Ascending aorta (tissue), 2 donors: ENCODE results near the gene FAM107B. TPM values are rescaled to one million over a fixed set of nuclear protein-coding genes. Genes with fewer than 3 reads are reported as not detected.
"Not testable (repeated sequence)": the region's sequence is repeated elsewhere in the genome, so short reads cannot be mapped to it uniquely, and the experiment has no call there.

Experiments
- DNase-seq, 2 donors: peaks; one replicate each; pipeline ENCODE4 v3.0.0-alpha.2; 2019; ENCODE audit warnings: low spot score in 2 of 2
- H3K27ac ChIP-seq, 2 donors: fragments of 200-600 bp; sonication (generic); one replicate each; pipeline ENCODE4 v1.5.1; 2016 to 2017; ENCODE audit warnings: mild to moderate bottlenecking in 1 of 2
- H3K27me3 ChIP-seq: fragments of 200-600 bp; sonication (generic); one replicate; pipeline ENCODE4 v1.5.1; 2017
- H3K36me3 ChIP-seq, 2 donors: fragments of 200-600 bp; sonication (generic); one replicate each; pipeline ENCODE4 v1.5.1; 2016
- H3K4me1 ChIP-seq, 2 donors: fragments of 200-600 bp; sonication (generic); one replicate each; pipeline ENCODE4 v1.5.1; 2016 to 2017; ENCODE audit warnings: mild to moderate bottlenecking in 1 of 2
- H3K4me3 ChIP-seq, 2 donors: fragments of 200-600 bp; sonication (generic); one replicate each; pipeline ENCODE4 v1.5.1; 2016 to 2017; ENCODE audit warnings: mild to moderate bottlenecking in 1 of 2
- H3K9me3 ChIP-seq, 2 donors: fragments of 200-600 bp; sonication (generic); one replicate each; pipeline ENCODE4 v1.5.1; 2016
- intact Hi-C: fragments of 100-400 bp; cut with DNase I; formaldehyde crosslinking; loops from one replicate; pipeline ENCODE4 v1.15.1; 2023
- total RNA-seq: library from RNA; depleted of rRNA; stranded (reverse); fragments of >200 nt; gene quantifications from one replicate; pipeline ENCODE4 v1.1.0, GENCODE V29; 2016
- TF ChIP-seq, protein P1 (sequence below), 3 experiments: fragments of 200-600 bp in 2 of 3; fragments of 450-650 bp in 1 of 3; sonication (generic) in 2 of 3; IDR thresholded peaks; one replicate each; pipeline ENCODE4 v1.5.1; 2016 to 2019; ENCODE audit warnings: antibody characterized with exemption in 3 of 3, mild to moderate bottlenecking in 1 of 3, moderate library complexity in 1 of 3

The FAM107B gene
- total RNA-seq, 1 donor from 2014 or later, result 3.7 TPM

DNA sequence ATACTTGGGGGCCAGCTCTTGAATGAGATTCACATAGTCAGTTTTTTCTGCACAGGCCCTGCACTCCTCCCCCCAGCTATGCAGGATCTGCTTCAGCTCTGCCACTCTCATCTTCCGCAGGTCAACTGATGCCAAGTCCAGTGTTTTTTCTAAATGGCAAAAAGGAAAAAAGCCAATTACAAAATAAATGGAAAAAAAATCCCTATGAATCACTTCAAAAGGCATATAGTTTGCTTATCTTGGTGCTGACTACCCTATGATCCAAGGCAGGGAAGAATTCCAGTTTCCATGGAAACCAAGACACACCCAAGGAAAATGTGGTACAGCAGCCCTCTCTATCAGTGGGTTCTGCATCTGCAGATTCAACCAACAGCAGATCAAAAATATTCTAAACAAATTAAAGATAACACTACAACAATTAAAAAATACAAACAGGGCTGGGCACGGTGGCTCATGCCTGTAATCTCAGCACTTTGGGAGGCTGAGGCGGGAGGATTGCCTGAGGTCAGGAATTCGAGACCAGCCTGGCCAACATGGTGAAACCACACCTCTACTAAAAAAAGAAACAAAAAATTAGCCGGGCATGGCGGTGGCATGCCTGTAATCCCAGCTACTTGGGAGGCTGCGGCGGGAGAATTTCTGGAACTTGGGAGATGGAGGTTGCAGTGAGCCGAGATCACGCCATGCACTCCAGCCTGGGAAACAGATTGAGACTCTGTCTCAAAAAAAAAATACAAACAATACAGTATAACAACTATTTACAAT is 45.5 kb upstream of the FAM107B start:
- H3K9me3 ChIP-seq, result no peaks in the 10 kb centered on the region
- H3K4me3 ChIP-seq, result no peak overlapping the region
- no peak for DNase-seq
- peaks cover 0 to 3% of the 10 kb centered on the region in 2 donors for H3K4me1 ChIP-seq
- intact Hi-C loops, result loop anchor here (5.0 kb wide), 2 partner anchors 68 to 283 kb away; no protein-coding TSS in a partner anchor
- TF ChIP-seq, protein P1, sequence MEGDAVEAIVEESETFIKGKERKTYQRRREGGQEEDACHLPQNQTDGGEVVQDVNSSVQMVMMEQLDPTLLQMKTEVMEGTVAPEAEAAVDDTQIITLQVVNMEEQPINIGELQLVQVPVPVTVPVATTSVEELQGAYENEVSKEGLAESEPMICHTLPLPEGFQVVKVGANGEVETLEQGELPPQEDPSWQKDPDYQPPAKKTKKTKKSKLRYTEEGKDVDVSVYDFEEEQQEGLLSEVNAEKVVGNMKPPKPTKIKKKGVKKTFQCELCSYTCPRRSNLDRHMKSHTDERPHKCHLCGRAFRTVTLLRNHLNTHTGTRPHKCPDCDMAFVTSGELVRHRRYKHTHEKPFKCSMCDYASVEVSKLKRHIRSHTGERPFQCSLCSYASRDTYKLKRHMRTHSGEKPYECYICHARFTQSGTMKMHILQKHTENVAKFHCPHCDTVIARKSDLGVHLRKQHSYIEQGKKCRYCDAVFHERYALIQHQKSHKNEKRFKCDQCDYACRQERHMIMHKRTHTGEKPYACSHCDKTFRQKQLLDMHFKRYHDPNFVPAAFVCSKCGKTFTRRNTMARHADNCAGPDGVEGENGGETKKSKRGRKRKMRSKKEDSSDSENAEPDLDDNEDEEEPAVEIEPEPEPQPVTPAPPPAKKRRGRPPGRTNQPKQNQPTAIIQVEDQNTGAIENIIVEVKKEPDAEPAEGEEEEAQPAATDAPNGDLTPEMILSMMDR (IDR thresholded peaks at IDR 0.05), result peak in 1 of 3 experiments; percentile 15
- H3K27me3 ChIP-seq, result no peaks in the 10 kb centered on the region
- no peaks in the 10 kb centered on the region for H3K36me3 ChIP-seq
- no peak overlapping the region for H3K27ac ChIP-seq

DNA sequence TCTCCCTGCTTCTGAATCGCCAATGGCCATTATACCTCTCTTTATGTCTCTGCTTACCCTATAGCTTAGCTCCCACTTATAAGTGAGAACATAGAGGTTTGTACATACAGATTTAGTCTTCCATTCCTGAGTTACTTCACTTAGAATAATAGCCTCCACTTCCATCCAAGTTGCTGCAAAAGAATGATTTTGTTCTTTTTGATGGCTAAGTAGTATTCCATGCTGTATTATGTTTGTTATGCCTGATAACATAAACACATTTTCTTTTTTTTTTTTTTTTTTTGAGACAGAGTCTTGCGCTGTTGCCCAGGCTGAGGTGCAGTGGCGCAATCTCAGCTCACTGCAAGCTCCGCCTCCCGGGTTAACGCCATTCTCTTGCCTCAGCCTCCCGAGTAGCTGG is 42.0 kb upstream of the FAM107B start:
- DNase-seq, H3K36me3 ChIP-seq, H3K27me3 ChIP-seq, H3K4me3 ChIP-seq, H3K4me1 ChIP-seq, intact Hi-C loops, H3K27ac ChIP-seq, H3K9me3 ChIP-seq: not testable (repeated sequence)

DNA sequence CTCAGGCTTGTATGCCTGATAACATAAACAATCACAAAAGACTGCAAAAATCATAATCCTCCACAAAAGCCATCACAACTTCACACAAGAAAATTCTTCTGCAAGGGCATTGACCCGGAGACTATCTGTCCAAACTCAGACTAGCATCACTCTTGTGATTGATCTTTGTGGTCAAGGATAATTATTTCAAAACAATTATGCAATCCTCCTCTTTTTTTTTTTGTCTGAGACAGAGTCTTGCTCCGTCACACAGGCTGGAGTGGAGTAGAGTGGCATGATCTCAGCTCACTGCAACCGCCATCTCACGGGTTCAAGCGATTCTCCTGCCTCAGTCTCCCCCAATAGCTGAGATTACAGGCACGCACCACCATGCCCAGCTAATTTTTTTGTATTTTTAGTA is 41.0 kb upstream of the FAM107B start:
- TF ChIP-seq, protein P1 (IDR thresholded peaks at IDR 0.05), result no peak
- no peak overlapping the region for H3K4me3 ChIP-seq
- intact Hi-C loops, result no loop called here
- H3K36me3 ChIP-seq, result no peaks in the 10 kb centered on the region
- DNase-seq, result no peak
- no peak overlapping the region for H3K27ac ChIP-seq
- H3K4me1 ChIP-seq, result peaks cover 0 to 3% of the 10 kb centered on the region in 2 donors
- no peaks in the 10 kb centered on the region for H3K9me3 ChIP-seq
- no peaks in the 10 kb centered on the region for H3K27me3 ChIP-seq

DNA sequence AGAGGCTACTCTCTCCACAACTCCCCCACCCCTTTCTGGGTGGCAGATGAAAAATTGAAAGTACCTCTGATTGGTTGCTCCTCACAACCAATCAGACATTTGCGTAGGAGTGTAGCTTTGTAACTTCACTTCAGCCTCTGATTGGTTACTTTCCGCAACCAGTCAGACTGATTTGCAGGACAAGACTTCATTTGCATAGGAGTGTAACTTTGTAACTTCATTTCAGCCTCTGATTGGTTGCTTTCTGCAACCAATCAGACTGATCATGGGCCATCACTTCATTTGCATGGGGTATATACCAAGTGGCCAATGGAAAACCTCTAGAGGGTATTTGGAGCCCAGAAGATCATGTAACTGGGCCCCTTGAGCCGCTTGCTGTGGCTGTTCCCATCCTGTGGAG is 37.6 kb upstream of the FAM107B start:
- TF ChIP-seq, protein P1 (IDR thresholded peaks at IDR 0.05), result no peak
- H3K36me3 ChIP-seq, result no peaks in the 10 kb centered on the region
- no peak overlapping the region for H3K27ac ChIP-seq
- H3K4me1 ChIP-seq, result no peaks in the 10 kb centered on the region
- no peak for DNase-seq
- H3K27me3 ChIP-seq, result no peaks in the 10 kb centered on the region
- no peak overlapping the region for H3K4me3 ChIP-seq
- intact Hi-C loops, result no loop called here
- H3K9me3 ChIP-seq, result no peaks in the 10 kb centered on the region

DNA sequence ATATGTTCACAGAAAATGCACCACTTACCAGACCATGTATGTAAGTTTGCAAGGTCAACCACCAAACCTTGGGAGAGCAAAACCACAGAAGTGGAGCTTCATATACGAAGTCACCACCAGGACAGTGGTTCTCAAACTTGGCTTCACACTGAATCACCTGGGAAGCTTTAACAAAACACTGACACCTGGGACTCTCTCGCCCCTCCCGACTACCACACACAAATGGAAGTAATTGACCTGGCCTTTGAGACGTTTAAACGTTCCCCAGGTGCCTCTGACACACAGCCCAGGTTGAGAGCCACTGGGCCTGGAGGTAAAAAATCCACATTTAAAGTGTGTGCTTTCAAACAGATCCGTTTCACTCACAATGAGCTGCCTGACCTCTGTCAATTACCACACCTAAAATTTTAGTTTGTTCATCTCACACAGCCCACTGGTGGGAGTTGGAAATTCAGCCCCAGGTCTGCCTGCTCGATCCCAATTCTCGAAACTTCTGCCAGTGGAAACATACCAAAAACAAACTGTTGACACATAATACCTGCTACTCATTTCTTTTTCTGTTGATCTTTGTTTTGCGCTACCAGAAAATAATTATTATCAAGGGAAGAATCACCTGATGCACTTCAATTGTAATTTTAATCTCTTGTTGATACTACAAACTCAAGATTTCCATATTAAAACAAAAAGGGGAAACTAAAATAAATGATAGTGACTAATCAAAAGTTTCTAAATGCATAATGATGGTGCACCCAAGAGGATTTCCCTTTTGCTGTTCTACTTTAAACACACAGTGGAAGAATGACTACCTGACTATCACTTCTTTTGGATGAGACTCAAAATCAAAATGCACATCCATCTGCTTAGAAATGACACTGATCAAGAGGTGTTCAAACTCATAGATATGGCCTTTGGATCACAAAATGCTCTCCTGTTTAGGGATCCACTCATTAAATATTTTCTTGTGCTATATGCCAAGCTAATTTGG is 36.6 kb upstream of the FAM107B start:
- Histone ChIP-seq H3K27ac (no peak overlapping the region), H3K27me3 (no peaks in the 10 kb centered on the region), H3K9me3 (no peaks in the 10 kb centered on the region), H3K36me3 (no peaks in the 10 kb centered on the region), H3K4me1 (no peaks in the 10 kb centered on the region), H3K4me3 (no peak overlapping the region)
- DNase-seq, result no peak
- intact Hi-C loops, result no loop called here
- TF ChIP-seq, protein P1 (IDR thresholded peaks at IDR 0.05), result no peak

DNA sequence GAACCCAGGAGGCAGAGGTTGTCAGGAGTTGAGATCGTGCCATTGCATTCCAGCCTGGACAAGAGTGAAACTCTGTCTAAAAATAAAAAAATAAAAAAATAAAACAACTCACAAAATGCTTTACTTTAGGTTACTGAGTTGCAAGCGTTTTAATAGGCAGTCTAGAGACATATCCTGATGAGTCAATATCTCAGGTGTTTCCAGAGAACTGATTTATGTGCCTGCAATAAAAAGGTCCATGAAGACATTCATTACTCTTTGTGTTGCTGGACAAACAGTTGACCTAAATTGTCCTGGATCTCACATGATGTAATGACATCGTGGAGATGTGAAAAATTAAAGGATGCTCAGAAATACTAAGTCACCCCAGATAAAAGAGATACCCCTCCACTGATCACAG is 31.6 kb upstream of the FAM107B start:
- intact Hi-C loops, result no loop called here
- no peak overlapping the region for H3K27ac ChIP-seq
- no peaks in the 10 kb centered on the region for H3K27me3 ChIP-seq
- DNase-seq, result no peak
- TF ChIP-seq, protein P1 (IDR thresholded peaks at IDR 0.05), result no peak
- H3K4me3 ChIP-seq, result no peak overlapping the region
- no peaks in the 10 kb centered on the region for H3K9me3 ChIP-seq
- no peaks in the 10 kb centered on the region for H3K36me3 ChIP-seq
- no peaks in the 10 kb centered on the region for H3K4me1 ChIP-seq
